NCI-H446 treated with DMSO at 0.1 percent for 48 hours (cell line): ENCODE data around the gene LPIN2.
"Not testable (repeated sequence)": the region's sequence is repeated elsewhere in the genome, so short reads cannot be mapped to it uniquely, and the experiment has no call there.

Experiments used
- DNase-seq: peaks from one replicate; lab custom pipeline; 2025; lab: John Stamatoyannopoulos, UW

The LPIN2 gene, protein sequence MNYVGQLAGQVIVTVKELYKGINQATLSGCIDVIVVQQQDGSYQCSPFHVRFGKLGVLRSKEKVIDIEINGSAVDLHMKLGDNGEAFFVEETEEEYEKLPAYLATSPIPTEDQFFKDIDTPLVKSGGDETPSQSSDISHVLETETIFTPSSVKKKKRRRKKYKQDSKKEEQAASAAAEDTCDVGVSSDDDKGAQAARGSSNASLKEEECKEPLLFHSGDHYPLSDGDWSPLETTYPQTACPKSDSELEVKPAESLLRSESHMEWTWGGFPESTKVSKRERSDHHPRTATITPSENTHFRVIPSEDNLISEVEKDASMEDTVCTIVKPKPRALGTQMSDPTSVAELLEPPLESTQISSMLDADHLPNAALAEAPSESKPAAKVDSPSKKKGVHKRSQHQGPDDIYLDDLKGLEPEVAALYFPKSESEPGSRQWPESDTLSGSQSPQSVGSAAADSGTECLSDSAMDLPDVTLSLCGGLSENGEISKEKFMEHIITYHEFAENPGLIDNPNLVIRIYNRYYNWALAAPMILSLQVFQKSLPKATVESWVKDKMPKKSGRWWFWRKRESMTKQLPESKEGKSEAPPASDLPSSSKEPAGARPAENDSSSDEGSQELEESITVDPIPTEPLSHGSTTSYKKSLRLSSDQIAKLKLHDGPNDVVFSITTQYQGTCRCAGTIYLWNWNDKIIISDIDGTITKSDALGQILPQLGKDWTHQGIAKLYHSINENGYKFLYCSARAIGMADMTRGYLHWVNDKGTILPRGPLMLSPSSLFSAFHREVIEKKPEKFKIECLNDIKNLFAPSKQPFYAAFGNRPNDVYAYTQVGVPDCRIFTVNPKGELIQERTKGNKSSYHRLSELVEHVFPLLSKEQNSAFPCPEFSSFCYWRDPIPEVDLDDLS

DNA sequence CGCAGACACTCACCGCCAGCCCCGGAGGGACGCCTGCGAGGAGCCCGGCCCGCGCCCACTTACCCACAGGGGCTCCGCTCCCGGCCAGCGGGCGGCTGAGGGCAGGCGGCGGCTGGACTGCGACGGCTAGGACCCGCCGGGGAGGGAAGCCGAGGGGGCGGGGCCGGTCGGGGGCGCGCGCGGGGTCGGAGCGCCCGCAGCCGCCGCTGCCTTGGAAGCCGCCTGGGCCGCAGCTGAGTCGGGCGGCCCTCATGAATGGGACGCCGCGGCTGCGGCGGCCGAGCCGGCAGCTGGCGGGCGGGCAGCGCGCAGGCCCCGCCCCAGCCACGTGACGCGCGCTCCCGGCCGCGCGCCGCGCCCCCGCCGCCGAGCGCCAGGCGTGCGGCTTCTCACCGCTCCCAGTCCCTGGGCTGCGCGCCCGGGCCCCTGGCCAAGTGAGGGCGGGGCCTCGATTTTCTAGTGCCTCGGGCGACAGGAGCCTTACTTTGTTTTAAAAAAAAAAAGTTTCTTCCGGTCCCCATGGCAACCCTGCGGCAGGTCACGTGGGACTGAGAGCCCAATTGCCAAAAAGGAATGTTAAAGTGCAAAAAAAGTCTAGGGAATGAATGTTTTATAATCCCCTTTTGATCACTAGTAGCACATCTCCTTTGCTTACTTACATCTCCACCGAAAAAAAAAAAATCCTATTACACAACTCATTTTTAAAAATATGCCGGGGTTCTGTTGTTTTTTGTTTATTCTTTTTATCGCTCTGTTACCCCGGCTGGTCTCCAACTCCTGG is at the start of gene LPIN2:
TSS of gene LPIN2 (minus strand) at position 121 of the 781 bp plus-strand sequence. CDS start 52,304 bp downstream, outside the sequence.
- DNase-seq: peak; percentile 92

DNA sequence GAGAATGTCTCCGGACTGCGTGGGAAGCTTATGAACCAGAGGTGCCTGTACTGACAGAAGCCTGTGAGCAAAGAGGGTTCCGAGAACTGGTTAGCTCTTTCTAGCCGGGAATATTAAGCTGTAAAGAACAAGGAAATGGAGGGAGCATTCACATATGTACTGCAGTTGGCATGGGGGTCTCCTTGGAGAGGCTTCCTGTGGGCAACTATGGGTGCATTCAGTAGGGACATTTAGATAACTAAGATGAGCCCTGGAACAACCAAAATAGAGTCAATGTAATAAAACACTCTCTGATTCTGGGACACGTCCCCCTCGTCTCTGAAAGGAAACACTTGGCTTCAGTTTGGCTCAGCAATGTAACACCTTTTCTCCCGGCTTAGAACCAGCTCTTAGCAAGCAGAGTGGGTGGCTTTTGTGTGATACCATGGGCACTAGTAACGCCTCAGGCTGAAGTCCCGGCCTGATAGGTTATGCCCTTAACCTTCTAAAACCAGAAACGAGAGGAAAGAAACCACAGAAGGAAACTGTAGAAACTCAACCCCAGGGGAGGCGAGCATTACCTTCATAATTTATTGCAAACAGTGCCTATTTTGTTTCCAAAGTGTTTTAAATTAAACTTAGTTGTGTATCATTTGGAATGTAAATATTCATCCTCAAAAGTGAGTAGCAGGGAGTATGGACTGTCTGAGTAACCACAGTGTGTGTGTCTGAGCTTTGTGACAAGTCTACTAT is 48.8 kb upstream of the LPIN2 start:
- DNase-seq: no peak

DNA sequence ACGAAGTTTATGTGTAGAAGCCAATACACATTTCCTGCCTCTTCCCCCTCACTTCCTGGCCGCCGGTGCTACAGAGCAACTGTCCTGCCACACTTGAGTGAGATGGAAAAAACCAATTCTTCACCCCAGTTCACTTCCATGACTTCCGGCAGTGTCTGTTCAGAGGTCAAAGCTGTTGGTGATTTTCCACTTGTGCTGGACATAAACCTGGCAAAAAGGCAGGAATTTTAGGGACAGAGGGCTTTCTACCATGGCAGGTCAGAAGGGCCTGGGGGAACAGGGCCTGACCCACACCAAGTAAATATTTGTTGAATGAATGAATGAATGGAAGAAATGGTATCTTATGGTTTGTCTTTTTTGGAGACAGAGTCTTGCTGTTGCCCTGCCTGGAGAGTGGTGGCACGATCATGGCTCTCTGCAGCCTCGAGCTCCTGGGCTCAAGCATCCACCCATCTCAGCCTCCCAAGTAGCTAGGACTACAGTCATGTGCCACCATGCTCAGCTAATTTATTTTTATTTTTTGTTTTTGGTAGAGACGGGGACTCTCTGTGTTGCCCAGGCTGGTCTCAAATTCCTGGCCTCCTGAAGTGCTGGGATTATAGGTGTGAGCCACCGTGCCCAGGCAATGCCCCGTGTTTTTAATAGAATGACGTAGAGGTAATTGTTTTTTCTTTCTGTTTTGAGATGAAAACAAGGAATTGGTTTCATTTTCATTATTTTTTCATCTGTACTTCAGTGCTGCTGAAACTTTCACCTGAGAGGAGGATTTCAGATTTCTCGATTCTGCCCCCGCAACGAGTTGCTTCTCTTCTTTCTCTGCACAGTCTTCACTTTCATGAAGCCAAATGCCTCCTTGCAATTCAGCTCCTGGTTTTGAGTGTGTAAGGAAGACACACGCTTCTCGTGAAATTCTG is 48.0 kb upstream of the LPIN2 start:
- no peak for DNase-seq

DNA sequence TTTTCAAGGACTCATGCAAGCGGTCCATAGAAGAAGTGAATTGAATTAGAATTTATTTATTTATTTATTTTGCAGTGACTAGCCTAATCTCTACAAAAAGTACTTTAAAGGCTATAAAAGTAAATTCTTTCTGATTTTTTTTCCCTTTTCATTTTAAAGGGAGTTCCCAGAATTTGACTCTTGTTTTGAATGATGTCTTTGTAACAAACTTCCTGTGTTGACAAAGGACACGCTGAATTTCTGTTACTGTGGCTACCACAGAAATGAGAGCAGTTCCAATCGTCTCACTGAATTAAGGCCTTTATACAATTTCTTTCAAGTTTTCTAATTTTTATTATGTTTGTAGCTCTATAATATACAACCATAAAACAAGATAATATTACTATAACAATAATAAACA is 46.3 kb upstream of the LPIN2 start:
- DNase-seq: no peak

DNA sequence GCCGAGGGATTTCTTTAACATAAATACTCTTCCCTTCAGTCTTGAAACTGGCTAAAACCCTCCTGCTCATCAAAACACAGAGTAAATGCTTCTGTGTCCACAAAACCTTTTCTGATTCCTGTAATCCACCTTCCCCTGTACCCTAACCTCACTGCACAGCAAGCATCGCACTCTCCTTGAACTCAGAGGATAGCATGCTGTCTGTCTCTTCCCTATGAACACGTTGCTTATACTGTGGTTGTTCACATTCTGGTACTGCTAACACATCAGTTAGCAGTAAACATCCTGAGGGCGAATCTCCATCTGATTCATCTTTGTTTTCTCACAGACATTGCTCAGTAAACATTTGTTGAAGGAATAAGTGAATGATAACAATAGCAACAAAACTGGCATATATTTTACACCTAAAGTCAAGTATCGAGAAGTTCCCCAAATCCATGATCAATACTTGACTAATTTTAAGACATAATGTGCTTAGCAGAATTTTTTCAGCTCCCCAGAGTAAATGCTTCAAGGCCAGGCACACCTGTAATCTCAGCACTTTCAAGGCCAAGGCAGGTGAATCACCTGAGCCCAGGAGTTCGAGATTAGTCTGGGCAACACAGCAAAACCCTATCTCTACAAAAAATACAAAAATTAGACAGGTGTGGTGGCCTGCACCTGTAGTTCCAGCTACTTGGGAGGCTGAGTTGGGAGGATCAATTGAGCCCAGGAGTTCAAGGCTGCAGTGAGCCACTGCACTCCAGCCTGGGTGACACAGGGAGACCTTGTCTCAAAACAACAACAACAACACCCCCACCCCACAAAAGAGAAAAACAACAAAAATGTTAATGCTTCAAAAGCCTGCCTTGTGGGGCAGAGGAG is 45.6 kb upstream of the LPIN2 start:
- no peak for DNase-seq

DNA sequence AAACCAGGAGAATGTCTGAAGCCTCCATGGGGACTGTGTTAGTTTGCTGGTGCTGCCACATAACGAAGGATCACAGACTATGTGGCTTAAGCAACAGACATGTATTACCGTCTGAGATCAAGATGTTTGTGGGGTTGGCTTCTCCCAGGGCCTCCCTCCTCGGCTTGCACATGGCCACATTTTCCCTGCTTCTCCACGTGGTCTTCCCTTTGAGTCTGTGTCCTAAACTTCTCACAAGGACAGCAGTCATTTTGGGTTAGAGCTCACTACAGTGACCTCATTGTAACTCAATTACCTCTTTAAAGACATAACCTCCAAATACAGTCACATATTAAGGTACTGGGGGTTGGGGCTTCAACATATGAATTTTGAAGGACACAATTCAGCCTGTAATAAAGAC is 44.6 kb upstream of the LPIN2 start:
- no peak for DNase-seq

DNA sequence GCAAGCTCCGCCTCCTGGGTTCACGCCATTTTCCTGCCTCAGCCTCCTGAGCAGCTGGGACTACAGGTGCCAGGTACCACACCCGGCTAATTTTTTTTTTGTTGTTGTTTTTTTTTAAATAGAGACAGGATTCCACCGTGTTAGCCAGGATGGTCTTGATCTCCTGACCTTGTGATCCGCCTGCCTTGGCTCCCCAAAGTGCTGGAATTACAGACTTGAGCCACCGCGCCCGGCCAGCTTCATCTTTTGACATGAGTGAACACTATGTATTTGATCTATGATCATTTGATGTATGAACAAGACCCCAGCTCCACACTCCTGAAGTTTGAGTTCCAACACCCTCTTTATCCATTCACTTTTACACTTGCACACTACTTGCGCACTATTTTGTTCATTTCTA is 43.4 kb upstream of the LPIN2 start:
- no peak for DNase-seq

DNA sequence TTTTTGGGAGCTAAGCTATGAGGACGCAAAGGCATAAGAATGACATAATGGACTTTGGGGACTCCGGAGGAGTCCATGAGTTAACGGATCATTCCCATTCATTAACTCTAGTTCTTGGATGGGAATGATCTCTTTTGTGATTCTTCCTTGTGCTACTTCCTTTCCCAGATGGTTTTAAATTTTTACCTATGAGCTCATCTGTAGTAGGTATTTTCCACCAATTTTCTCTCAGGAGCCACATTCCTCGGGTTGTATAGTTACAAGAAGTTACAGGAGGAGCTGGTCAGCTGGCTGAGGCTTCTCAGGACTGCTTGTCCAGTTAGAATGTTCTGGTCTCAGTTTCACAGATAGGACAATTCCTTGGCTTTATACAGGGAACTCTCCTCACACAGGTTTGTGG is 42.9 kb upstream of the LPIN2 start:
- no peak for DNase-seq

DNA sequence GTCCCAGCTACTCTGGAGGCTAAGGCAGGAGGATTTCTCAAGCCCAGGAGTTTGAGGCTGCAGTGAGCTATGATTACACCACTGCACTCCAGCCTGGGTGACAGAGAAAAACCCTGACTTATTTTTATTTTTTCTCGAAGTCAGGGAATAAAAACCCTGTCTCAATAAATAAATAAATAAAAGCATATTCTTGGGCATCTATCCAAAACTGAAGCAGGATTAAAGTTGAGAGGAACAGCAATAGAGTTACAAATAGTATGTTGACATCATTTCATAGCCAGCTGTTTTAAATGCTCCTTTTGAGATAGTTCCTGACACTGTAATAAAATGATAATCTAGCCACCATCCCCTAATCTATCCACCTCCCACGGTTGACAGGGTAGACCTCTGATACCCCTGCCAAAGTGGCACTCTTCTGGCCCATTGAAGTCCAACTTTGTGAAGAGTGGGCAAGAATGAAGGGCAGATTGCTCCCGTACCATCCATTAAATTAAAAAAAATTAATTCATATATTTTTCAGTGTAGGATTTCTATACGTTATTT is 42.3 kb upstream of the LPIN2 start:
- no peak for DNase-seq

DNA sequence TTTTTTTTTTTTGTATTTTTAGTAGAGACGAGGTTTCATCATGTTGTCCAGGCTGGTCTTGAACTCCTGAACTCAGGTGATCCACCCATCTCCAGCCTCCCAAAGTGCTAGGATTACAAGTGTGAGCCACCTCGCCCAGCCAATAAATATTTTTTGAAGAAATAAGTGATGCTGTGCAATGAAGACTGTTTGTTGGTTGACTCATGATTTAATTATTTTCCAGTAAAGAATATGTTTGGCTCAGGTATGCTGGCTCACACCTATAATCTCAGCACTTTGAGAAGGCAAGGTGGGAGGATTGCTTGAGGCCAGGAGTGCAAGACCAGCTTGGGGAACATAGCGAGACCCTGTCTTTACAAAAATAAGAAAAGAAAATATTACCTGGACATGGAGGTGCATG is 41.8 kb upstream of the LPIN2 start:
- DNase-seq: no peak

DNA sequence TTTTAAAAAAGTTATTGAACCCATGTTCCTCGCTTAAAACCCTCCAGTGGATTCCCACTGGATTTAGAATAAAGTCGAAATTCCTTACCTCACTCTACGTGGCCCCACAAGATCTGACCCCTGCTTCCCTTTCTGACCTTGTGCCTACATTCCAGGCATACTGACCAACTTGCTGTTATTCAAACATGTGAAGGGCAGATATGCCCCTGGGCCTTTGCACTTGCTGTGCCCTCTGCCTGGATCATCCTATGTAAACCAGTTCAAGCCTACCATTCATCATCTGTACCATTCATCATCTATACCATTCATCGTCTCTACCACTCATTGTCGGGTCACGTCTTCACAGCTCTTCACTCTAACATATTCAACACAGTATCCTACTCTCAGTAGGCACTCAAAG is 41.3 kb upstream of the LPIN2 start:
- no peak for DNase-seq

DNA sequence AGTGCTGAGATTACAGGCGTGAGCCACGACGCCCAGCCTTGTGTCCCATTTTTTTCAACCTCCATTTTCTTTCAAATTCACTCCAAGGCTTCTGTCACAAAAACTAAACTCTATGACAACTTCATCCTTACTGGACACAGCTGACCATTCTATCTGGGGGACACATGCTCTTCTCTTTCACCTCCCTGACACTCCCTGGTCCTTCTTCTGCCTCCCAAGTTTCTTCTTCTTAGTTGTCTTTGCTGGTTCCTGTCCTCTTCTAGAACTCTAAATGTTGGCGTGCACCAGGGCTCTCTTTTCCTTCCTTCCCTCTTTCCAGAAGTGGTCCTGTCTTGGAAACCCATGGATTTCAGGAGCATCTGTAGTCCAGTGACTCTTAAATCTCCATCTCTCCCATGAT is 40.1 kb upstream of the LPIN2 start:
- DNase-seq: no peak

DNA sequence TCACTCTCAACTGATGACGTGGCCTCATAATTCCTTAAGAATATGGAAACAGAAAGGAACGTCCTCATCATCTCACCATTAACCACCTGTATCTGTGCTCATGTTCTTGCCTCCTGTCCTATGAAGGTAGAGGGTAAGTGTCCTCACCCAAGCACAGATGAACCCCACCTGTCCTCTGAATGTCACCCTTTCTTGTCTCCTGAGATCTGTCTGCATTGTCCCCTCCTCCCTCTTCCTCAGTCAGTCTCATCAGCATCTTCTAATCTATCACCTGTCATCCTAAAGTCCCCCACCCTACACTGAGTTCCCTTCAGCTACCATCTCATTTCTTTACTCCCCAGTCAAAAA is 39.4 kb upstream of the LPIN2 start:
- DNase-seq: no peak

DNA sequence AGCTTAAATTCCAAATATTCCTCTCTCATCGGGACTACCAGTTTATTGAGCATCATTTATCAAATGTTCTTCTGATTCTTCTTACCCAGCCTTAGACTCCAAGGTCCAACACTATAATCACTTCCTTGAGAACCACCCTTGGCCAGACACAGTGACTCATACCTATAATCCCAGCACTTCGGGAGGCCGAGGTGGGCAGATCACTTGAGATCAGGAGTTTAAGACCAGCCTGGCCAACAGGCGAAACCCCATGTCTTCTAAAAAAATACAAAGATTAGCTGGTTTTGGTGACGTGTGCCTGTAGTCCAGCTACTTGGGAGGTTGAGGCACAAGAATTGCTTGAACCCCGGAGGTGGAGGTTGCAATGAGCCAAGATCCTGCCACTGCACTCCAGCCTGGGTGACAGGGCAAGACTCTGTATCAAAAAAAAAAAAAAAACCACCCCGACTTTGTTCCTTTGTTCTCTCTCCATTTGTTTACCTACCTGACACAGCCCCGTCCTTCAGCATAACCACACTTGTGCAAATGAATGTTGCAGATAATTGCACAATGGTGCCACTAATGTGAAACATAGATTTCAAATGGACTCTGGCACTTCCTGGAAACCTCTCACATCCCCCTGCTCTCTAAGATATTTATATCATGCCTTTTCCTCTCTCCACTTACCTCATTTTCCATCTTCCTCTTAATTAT is 38.9 kb upstream of the LPIN2 start:
- DNase-seq: no peak

DNA sequence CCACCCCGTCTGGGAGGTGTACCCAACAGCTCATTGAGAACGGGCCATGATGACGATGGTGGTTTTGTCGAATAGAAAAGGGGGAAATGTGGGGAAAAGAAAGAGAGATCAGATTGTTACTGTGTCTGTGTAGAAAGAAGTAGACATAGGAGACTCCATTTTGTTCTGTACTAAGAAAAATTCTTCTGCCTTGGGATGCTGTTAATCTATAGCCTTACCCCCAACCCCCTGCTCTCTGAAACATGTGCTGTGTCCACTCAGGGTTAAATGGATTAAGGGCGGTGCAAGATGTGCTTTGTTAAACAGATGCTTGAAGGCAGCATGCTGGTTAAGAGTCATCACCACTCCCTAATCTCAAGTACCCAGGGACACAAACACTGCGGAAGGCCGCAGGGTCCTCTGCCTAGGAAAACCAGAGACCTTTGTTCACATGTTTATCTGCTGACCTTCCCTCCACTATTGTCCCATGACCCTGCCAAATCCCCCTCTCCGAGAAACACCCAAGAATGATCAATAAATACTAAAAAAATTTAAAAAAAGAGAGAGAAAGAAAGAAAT is 37.0 kb upstream of the LPIN2 start:
- DNase-seq: not testable (repeated sequence)

DNA sequence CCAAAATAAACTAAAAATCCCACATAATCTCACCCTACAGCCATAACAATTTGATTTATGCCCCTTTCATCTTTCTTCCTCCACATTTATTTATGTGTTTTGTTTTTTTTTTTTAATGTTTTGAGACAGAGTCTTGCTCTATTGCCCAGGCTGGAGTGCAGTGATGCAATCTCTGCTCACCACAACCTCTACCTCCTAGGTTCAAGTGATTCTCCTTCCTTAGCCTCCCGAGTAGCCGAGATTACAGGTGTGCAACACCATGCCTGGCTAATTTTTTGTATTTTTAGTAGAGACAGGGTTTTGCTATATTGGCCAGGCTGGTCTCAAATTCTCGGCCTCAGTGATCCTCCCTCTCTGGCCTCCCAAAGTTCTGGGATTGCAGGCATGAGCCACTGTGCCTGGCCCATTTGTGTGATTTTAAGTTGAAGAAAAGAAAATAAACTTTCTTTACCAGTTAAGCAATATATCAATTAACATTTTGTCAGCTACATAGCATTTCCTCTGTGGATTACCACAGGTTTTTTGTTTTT is 35.9 kb upstream of the LPIN2 start:
- no peak for DNase-seq

DNA sequence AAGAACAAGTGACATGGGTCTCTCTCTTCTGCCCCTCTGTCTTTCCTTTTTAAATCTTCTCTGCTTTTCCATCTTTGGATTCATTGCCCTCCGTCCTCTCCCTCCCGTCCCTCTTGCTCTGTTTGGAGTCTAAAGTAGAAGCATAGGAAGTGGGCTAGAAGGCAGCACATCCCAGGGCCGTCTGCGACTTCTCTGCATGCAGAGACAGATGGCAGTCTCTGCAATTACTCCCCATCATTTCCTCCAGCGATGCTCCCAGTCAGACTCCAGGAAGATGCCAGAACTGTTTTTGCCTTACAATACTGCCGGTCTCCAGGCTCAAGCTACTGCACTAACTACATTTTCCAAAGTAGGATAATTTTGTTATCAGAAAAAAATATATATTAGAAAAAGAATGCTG is 35.2 kb upstream of the LPIN2 start:
- peak; percentile 23 for DNase-seq

DNA sequence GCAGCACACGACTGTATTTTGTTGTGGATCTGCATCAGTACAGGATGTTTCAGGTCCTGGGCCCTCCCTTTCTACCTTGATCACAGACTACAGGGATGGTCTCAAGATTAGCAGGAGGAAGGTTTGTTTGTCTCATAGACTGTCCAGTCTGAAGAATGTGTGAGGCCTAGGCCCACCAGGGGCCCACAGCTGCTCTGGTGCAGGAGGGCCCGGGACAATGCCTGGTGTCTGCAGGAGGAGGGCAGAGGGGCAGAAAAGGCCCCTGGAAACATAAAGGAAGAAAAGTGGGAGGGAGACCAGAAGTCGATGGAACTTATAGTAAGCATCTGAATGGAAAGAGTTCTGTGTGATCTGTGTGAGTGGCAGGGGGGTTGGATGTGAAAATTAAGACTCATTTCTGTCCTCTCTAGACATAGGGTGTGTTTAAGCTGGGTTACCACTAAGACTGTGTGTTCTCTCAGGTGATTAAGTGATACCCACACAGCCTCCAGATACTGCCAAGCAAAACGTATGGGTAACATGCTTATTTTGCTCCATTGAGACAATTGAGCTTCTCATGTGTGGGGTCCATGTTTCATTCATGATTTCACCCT is 33.4 kb upstream of the LPIN2 start:
- DNase-seq: no peak
